H9 (cell line): ENCODE results near the gene UBE3C. TPM values are rescaled to one million over a fixed set of nuclear protein-coding genes. Genes with fewer than 3 reads are reported as not detected.

ENCODE experiments used
- DNase-seq: peaks from one replicate; pipeline ENCODE4 v3.0.0-alpha.2; 2017
- H2AFZ ChIP-seq: one replicate; pipeline ENCODE4 v1.6.1; 2013; ENCODE audit warnings: mild to moderate bottlenecking, low read length, control low read depth, moderate library complexity
- H2AK5ac ChIP-seq: 2 replicates; pipeline ENCODE4 v1.6.1; 2013; ENCODE audit warnings: low read length, control low read depth, mixed read lengths; ENCODE audit not compliant: insufficient read length
- H2BK120ac ChIP-seq: one replicate; pipeline ENCODE4 v1.6.1; 2013; ENCODE audit warnings: low read depth, mild to moderate bottlenecking, low read length, control low read depth, inconsistent platforms; ENCODE audit not compliant: poor library complexity, severe bottlenecking
- H2BK12ac ChIP-seq: 2 replicates; pipeline ENCODE4 v1.6.1; 2013; ENCODE audit warnings: low read length, control low read depth, mixed read lengths, low read depth; ENCODE audit not compliant: insufficient read length
- H2BK15ac ChIP-seq: 2 replicates; pipeline ENCODE4 v1.6.1; 2013; ENCODE audit warnings: low read depth, low read length, control low read depth
- H2BK20ac ChIP-seq: one replicate; pipeline ENCODE4 v1.6.1; 2013; ENCODE audit warnings: low read depth, mild to moderate bottlenecking, low read length, control low read depth, inconsistent platforms; ENCODE audit not compliant: poor library complexity, severe bottlenecking
- H2BK5ac ChIP-seq: 2 replicates; pipeline ENCODE4 v1.6.1; 2013; ENCODE audit warnings: low read length, control low read depth, mixed read lengths; ENCODE audit not compliant: insufficient read length
- H3K14ac ChIP-seq: 2 replicates; pipeline ENCODE4 v1.6.1; 2013; ENCODE audit warnings: low read length, control low read depth; ENCODE audit not compliant: insufficient read depth
- H3K18ac ChIP-seq: 2 replicates; pipeline ENCODE4 v1.6.1; 2013; ENCODE audit warnings: low read depth, mild to moderate bottlenecking, mixed read lengths, low read length, control low read depth; ENCODE audit not compliant: insufficient read length
- H3K23ac ChIP-seq: 2 replicates; pipeline ENCODE4 v1.6.1; 2013; ENCODE audit warnings: low read length, control low read depth, mixed read lengths, low read depth; ENCODE audit not compliant: insufficient read length
- H3K23me2 ChIP-seq: 2 replicates; pipeline ENCODE4 v1.6.1; 2013; ENCODE audit warnings: low read depth, mild to moderate bottlenecking, mixed read lengths, low read length, control low read depth; ENCODE audit not compliant: insufficient read length, poor library complexity, severe bottlenecking
- H3K27ac ChIP-seq: 2 replicates; pipeline ENCODE4 v1.5.1; 2013; ENCODE audit warnings: low read length, control low read depth, mixed read lengths, low read depth; ENCODE audit not compliant: insufficient read length
- H3K27me3 ChIP-seq: 2 replicates; pipeline ENCODE4 v1.6.1; 2013; ENCODE audit warnings: low read length, control low read depth, inconsistent platforms; ENCODE audit not compliant: insufficient read depth
- H3K4ac ChIP-seq: 2 replicates; pipeline ENCODE4 v1.6.1; 2013; ENCODE audit warnings: low read depth, mild to moderate bottlenecking, control low read depth, inconsistent platforms, low read length, moderate library complexity
- H3K4me1 ChIP-seq: 2 replicates; pipeline ENCODE4 v1.6.1; 2013; ENCODE audit warnings: low read length, control low read depth, inconsistent platforms; ENCODE audit not compliant: insufficient read depth
- H3K4me2 ChIP-seq: 2 replicates; pipeline ENCODE4 v1.6.1; 2013; ENCODE audit warnings: low read length, control low read depth, mixed read lengths; ENCODE audit not compliant: insufficient read length, insufficient read depth
- H3K56ac ChIP-seq: 2 replicates; pipeline ENCODE4 v1.6.1; 2013; ENCODE audit warnings: low read depth, mild to moderate bottlenecking, mixed read lengths, low read length, control low read depth; ENCODE audit not compliant: insufficient read length
- H3K79me1 ChIP-seq: 2 replicates; pipeline ENCODE4 v1.6.1; 2013; ENCODE audit warnings: low read depth, mild to moderate bottlenecking, moderate library complexity, low read length, control low read depth, inconsistent platforms; ENCODE audit not compliant: insufficient read depth, poor library complexity, severe bottlenecking
- H3K79me2 ChIP-seq: 2 replicates; pipeline ENCODE4 v1.6.1; 2013; ENCODE audit warnings: low read length, control low read depth, inconsistent platforms; ENCODE audit not compliant: insufficient read depth
- H3K9ac ChIP-seq: 2 replicates; pipeline ENCODE4 v1.6.1; 2013; ENCODE audit warnings: low read length, control low read depth, mixed read lengths; ENCODE audit not compliant: insufficient read length; ENCODE audit errors: extremely low read depth
- H3K9me3 ChIP-seq: one replicate; pipeline ENCODE4 v1.6.1; 2013; ENCODE audit warnings: low read depth, low read length, inconsistent platforms; ENCODE audit not compliant: control insufficient read depth
- H3T11ph ChIP-seq: one replicate; pipeline ENCODE4 v1.6.1; 2013; ENCODE audit warnings: mild to moderate bottlenecking, low read length, control low read depth, inconsistent platforms
- H4K20me1 ChIP-seq: one replicate; pipeline ENCODE4 v1.6.1; 2013; ENCODE audit not compliant: control insufficient read depth, insufficient read length, insufficient read depth
- H4K5ac ChIP-seq: 2 replicates; pipeline ENCODE4 v1.6.1; 2013; ENCODE audit warnings: low read depth, mild to moderate bottlenecking, mixed read lengths, low read length, control low read depth; ENCODE audit not compliant: insufficient read length
- H4K8ac ChIP-seq: replicated peaks from 2 replicates; pipeline ENCODE4 v1.6.1; 2013; ENCODE audit warnings: low read length, control low read depth, mixed read lengths, low read depth; ENCODE audit not compliant: insufficient read length
- H4K91ac ChIP-seq: 2 replicates; pipeline ENCODE4 v1.6.1; 2013; ENCODE audit warnings: low read depth, mild to moderate bottlenecking, moderate library complexity, mixed read lengths, low read length, control low read depth; ENCODE audit not compliant: insufficient read length
- H3K27ac Mint-ChIP-seq, 3 experiments: 2 replicates in 2 of 3; 3 replicates in 1 of 3; pipeline ENCODE4 v1.8.0; 2020 to 2021; ENCODE audit warnings: mixed read lengths in 3 of 3, mild to moderate bottlenecking in 1 of 3, moderate library complexity in 1 of 3
- H3K27me3 Mint-ChIP-seq: 2 replicates; pipeline ENCODE4 v1.8.0; 2021; ENCODE audit warnings: low read depth, mild to moderate bottlenecking, moderate library complexity, mixed read lengths
- H3K36me3 Mint-ChIP-seq, 3 experiments: 2 replicates in 2 of 3; 3 replicates in 1 of 3; pipeline ENCODE4 v1.8.0; 2020 to 2021; ENCODE audit warnings: low read depth in 3 of 3, mixed read lengths in 3 of 3; ENCODE audit not compliant: insufficient read depth in 1 of 3
- H3K4me1 Mint-ChIP-seq, 2 experiments: 2 replicates each; pipeline ENCODE4 v1.8.0; 2020; ENCODE audit warnings: mixed read lengths in 2 of 2
- H3K4me3 Mint-ChIP-seq, 2 experiments: 2 replicates in 1 of 2; 3 replicates in 1 of 2; pipeline ENCODE4 v1.8.0; 2020 to 2021; ENCODE audit warnings: mild to moderate bottlenecking in 2 of 2, mixed read lengths in 2 of 2, moderate library complexity in 1 of 2
- H3K9me3 Mint-ChIP-seq, 2 experiments: 2 replicates in 1 of 2; 3 replicates in 1 of 2; pipeline ENCODE4 v1.8.0; 2020; ENCODE audit warnings: mild to moderate bottlenecking in 2 of 2, mixed read lengths in 2 of 2, moderate library complexity in 1 of 2
- CTCF ChIP-seq: fragments of 200-600 bp; sonication (generic); conservative IDR thresholded peaks from 3 replicates; pipeline ENCODE4 v1.8.0; 2021; ENCODE audit warnings: antibody characterized with exemption, mild to moderate bottlenecking
- WGBS: extraction: QIAGEN DNeasy Blood & Tissue Kit; methylation state at CpG from one replicate; pipeline ENCODE4 v1.1.7; 2013; ENCODE audit warnings: missing lambda C conversion rate, low lambda C conversion rate, mixed read lengths; ENCODE audit not compliant: insufficient read length; ENCODE audit errors: extremely low coverage; 5-methylcytosine and 5-hydroxymethylcytosine counted together
- total RNA-seq: library from RNA; stranded (reverse); gene quantifications from 2 replicates; pipeline ENCODE4 v1.2.1, GENCODE V29; 2021

Gene UBE3C
- total RNA-seq, 1 experiment from 2014 or later = 63.3 TPM

GRCh38 chr7:157246052-157246451 lies 107.3 kb downstream of the UBE3C start:
- no peak overlapping the region for H3K4me2 ChIP-seq
- no peak overlapping the region for H3K18ac ChIP-seq
- no peak overlapping the region for H3K56ac ChIP-seq
- no peak overlapping the region for H3K14ac ChIP-seq
- H3K4me1 Mint-ChIP-seq = peaks cover 0 to 6% of the 10 kb centered on the region in 2 experiments; a peak in 1 of 4 replicates
- H3K9ac ChIP-seq = no peak overlapping the region
- H3K36me3 Mint-ChIP-seq = peaks cover 8 to 34% (median 12%) of the 10 kb centered on the region in 3 experiments; a peak in 6 of 7 replicates
- peak overlapping the region in 2 of 3 experiments; percentile 25 to 47; a peak in 2 of 7 replicates for H3K27ac Mint-ChIP-seq
- no peaks in the 10 kb centered on the region for H4K20me1 ChIP-seq
- no peak overlapping the region for H4K91ac ChIP-seq
- no peak for TF ChIP-seq CTCF
- H2BK12ac ChIP-seq = no peak overlapping the region
- H2BK120ac ChIP-seq = no peak overlapping the region
- H2BK15ac ChIP-seq = no peak overlapping the region
- H3K4ac ChIP-seq = no peak overlapping the region
- H3K27ac ChIP-seq = no peak overlapping the region
- H2BK20ac ChIP-seq = no peak overlapping the region
- no CpG with 5 or more reads among the region's 8 CpGs for WGBS
- no peak overlapping the region for H2AFZ ChIP-seq
- no peak overlapping the region for H3T11ph ChIP-seq
- H4K5ac ChIP-seq = no peak overlapping the region
- no peak for DNase-seq
- no peak overlapping the region for H3K4me3 Mint-ChIP-seq
- no peak overlapping the region for H4K8ac ChIP-seq
- H3K4me1 ChIP-seq = no peaks in the 10 kb centered on the region
- no peak overlapping the region for H3K23ac ChIP-seq
- H3K27me3 Mint-ChIP-seq = no peaks in the 10 kb centered on the region
- H3K27me3 ChIP-seq = no peaks in the 10 kb centered on the region
- H3K79me1 ChIP-seq = no peaks in the 10 kb centered on the region
- no peaks in the 10 kb centered on the region for H3K9me3 Mint-ChIP-seq
- no peak overlapping the region for H2AK5ac ChIP-seq
- no peaks in the 10 kb centered on the region for H3K79me2 ChIP-seq
- no peaks in the 10 kb centered on the region for H3K23me2 ChIP-seq
- H2BK5ac ChIP-seq = no peak overlapping the region
- no peaks in the 10 kb centered on the region for H3K9me3 ChIP-seq
